ENCODE results near the gene ZNF474. TPM values are rescaled to one million over a fixed set of nuclear protein-coding genes. Genes with fewer than 3 reads are reported as not detected.
A peak's percentile ranks its signal among the peaks of the same experiment; 100 is the strongest.

ZNF474 gene
- total RNA-seq, 6 experiments from 2014 or later, result 0.10 to 0.28 (median 0.16) TPM; not detected in 1

- Mint-ChIP-seq H3K4me1 (ENCODE audit: low read depth) (peaks cover 59% of the 10 kb centered on the region), H3K9me3 (no peaks in the 10 kb centered on the region), H3K36me3 (ENCODE audit: low read depth) (no peaks in the 10 kb centered on the region), H3K4me3 (no peak overlapping the region), H3K27me3 (ENCODE audit: insufficient read depth) (no peaks in the 10 kb centered on the region; the same call in none of the 2 replicates), H3K27ac (no peak overlapping the region)
- no peak for DNase-seq
- no peak for TF ChIP-seq CTCF (IDR thresholded peaks at IDR 0.05)
Measured at GRCh38 chr5:122124766-122125165, 4.6 kb upstream of the ZNF474 start.

- H3K27ac Mint-ChIP-seq, result peak overlapping the region; percentile 96
- H3K4me1 Mint-ChIP-seq (ENCODE audit: low read depth), result peaks cover 59% of the 10 kb centered on the region
Measured at GRCh38 chr5:122126177-122126755, 3.1 kb upstream of the ZNF474 start.

DNA sequence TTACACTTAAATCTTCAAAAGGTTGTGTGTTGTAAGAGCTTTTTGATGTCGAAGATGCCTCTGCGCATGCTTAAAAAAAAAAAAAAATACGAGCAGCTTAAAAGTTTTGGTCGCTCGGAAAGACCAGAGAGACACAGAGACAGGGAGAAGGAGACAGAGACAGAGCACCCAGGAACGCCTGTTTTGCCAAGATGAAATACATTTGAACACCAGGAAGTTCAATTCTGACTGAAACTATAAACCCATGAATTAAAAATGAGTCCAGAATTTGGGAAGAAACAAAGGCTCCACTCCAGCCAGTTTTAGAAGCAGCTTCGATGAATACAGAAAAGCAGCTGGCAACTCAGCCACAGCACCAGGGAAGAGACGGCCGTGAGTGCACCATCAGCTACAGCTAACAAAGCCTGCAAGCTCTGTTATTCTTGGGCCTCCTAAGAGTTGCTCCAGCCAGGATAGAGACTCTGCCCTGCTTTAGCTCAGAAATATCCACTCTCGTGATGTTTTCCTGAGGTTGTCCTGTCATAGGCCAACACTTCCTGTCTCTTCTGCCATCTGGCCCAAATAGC is 2.5 kb upstream of the ZNF474 start:
- no peaks in the 10 kb centered on the region for H3K36me3 Mint-ChIP-seq (ENCODE audit: low read depth)

More at GRCh38 chr5:122126177-122126755, 3.1 kb upstream of the ZNF474 start:
- H3K4me3 Mint-ChIP-seq, result peak overlapping the region; percentile 80
- peak; percentile 24; the same call in 1 of the 2 replicates for TF ChIP-seq CTCF (IDR thresholded peaks at IDR 0.05)
- H3K36me3 Mint-ChIP-seq (ENCODE audit: low read depth), result no peaks in the 10 kb centered on the region
- no peaks in the 10 kb centered on the region; the same call in none of the 2 replicates for H3K27me3 Mint-ChIP-seq (ENCODE audit: insufficient read depth)
- DNase-seq, result peak; percentile 61
- no peaks in the 10 kb centered on the region for H3K9me3 Mint-ChIP-seq

GRCh38 chr5:122130152-122130551 is 806 bp downstream of the ZNF474 start:
- peak; percentile 16; the same call in 1 of the 2 replicates for TF ChIP-seq CTCF (IDR thresholded peaks at IDR 0.05)
- Mint-ChIP-seq H3K4me1 (ENCODE audit: low read depth) (peaks cover 41% of the 10 kb centered on the region), H3K4me3 (no peak overlapping the region), H3K27me3 (ENCODE audit: insufficient read depth) (no peaks in the 10 kb centered on the region; the same call in 1 of the 2 replicates), H3K36me3 (ENCODE audit: low read depth) (no peaks in the 10 kb centered on the region; the same call in 1 of the 2 replicates), H3K27ac (peak overlapping the region; percentile 62), H3K9me3 (no peaks in the 10 kb centered on the region)
- no peak for DNase-seq

More for the DNA sequence above, 2.5 kb upstream of the ZNF474 start:
- no peaks in the 10 kb centered on the region; the same call in none of the 2 replicates for H3K27me3 Mint-ChIP-seq (ENCODE audit: insufficient read depth)
- H3K9me3 Mint-ChIP-seq, result no peaks in the 10 kb centered on the region
- peak overlapping the region; percentile 80 for H3K4me3 Mint-ChIP-seq
- peak overlapping the region; percentile 96 for H3K27ac Mint-ChIP-seq
- no peak for TF ChIP-seq CTCF (IDR thresholded peaks at IDR 0.05)
- H3K4me1 Mint-ChIP-seq (ENCODE audit: low read depth), result peaks cover 54% of the 10 kb centered on the region
- DNase-seq, result no peak

DNA sequence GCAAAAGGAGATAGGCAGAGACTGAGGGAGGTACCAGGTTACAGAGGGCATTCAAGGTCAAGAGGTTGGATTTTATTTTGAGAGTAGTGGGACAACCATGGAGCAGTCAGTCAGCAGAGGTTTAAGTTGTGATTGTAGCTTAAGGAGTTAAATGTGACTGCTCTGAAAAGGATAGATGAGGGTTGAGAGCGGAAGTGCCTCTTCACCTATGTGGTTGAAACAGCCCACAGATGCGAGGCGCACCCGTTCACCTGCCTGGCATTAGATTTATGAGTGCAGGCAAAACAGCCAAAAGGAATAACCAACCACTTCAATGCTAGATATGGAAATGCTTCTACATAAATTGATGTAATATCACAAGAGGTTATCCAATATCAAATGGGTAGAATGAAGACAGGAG is 8.4 kb downstream of the ZNF474 start:
- no peak for TF ChIP-seq CTCF (IDR thresholded peaks at IDR 0.05)

More for the DNA sequence above, 8.4 kb downstream of the ZNF474 start:
- Mint-ChIP-seq H3K4me1 (ENCODE audit: low read depth) (peaks cover 19% of the 10 kb centered on the region), H3K4me3 (no peak overlapping the region), H3K9me3 (no peaks in the 10 kb centered on the region), H3K27ac (no peak overlapping the region), H3K36me3 (ENCODE audit: low read depth) (no peaks in the 10 kb centered on the region; the same call in 1 of the 2 replicates), H3K27me3 (ENCODE audit: insufficient read depth) (no peaks in the 10 kb centered on the region)
- no peak for DNase-seq
